K562 (cell line): ENCODE measurements around the gene HAAO. TPM values are rescaled to one million over a fixed set of nuclear protein-coding genes. Genes with fewer than 3 reads are reported as not detected.

Experiments used
- ATAC-seq: fragments of 200-7000 bp; cut with Tn5 transposase; 3 replicates; pipeline ENCODE4 v1.9.1; 2020; ENCODE audit warnings: moderate library complexity
- BruUV-seq: library from RNA; stranded (reverse); fragments of 400-500 nt; replicated peaks from 2 replicates; lab custom pipeline; 2021; lab: Mats Ljungman, UMichigan
- CTCF ChIA-PET: fragments of 300-600 bp; formaldehyde crosslinking; extraction: SDS; loops from one replicate; lab custom pipeline; 2021; ENCODE audit warnings: low intra/inter-chr PET ratio; lab: Yijun Ruan, JAX
- POLR2A ChIA-PET: fragments of 300-600, 350-650 bp; sonication (Branson Sonifier 250); formaldehyde crosslinking; extraction: SDS; loops from one replicate; lab custom pipeline; 2021; ENCODE audit warnings: antibody characterized with exemption, inconsistent platforms; lab: Yijun Ruan, JAX
- DNase-seq, 4 experiments: peaks; one replicate each; pipeline versions ENCODE4 v3.0.0 to v3.0.0-alpha.2; 2011 to 2018; ENCODE audit warnings: low spot score in 3 of 4, mixed read lengths in 3 of 4; ENCODE audit errors: extremely low read depth in 1 of 4
- FAIRE-seq: peaks from 2 replicates; lab custom pipeline; 2011; peaks lifted over from hg19 to GRCh38; lab: Jason Lieb, UNC
- H2AFZ ChIP-seq: 2 replicates; pipeline ENCODE4 v1.6.0; 2011; ENCODE audit warnings: low read depth, low read length, control low read depth, inconsistent platforms
- H3K27ac ChIP-seq: fragments of 200-600 bp; 3 replicates; pipeline ENCODE4 v1.8.0; 2011; ENCODE audit warnings: low read depth, mild to moderate bottlenecking, control low read depth, inconsistent platforms, low read length, moderate library complexity, mixed read lengths; ENCODE audit errors: extremely low read depth
- H3K27me3 ChIP-seq, 2 experiments: fragments of 300-600 bp in 1 of 2; 2 replicates in 1 of 2; 3 replicates in 1 of 2; pipeline versions ENCODE4 v1.6.0 to v1.8.0; 2011; ENCODE audit warnings: inconsistent platforms in 2 of 2, low read length in 2 of 2, mild to moderate bottlenecking in 1 of 2, mixed read lengths in 1 of 2, moderate library complexity in 1 of 2; ENCODE audit not compliant: control insufficient read depth in 2 of 2, insufficient read depth in 2 of 2
- H3K36me3 ChIP-seq: fragments of 300-600 bp; 3 replicates; pipeline ENCODE4 v1.8.0; 2011; ENCODE audit warnings: mild to moderate bottlenecking, low read length, inconsistent platforms; ENCODE audit not compliant: control insufficient read depth, insufficient read depth
- H3K4me1 ChIP-seq, 2 experiments: fragments of 200-600 bp in 1 of 2; replicated peaks in 1 of 2; 2 replicates in 1 of 2; 3 replicates in 1 of 2; pipeline versions ENCODE4 v1.5.1 to v1.8.0; 2011; ENCODE audit warnings: inconsistent platforms in 2 of 2, low read length in 2 of 2, mild to moderate bottlenecking in 1 of 2, mixed read lengths in 1 of 2, moderate library complexity in 1 of 2; ENCODE audit not compliant: control insufficient read depth in 2 of 2, insufficient read depth in 2 of 2
- H3K4me2 ChIP-seq: 2 replicates; pipeline ENCODE4 v1.6.1; 2011; ENCODE audit warnings: low read length, control low read depth, inconsistent platforms, mixed read lengths; ENCODE audit not compliant: insufficient read depth
- H3K4me3 ChIP-seq: fragments of 200-600 bp; sonication (generic), shearing (Covaris generic); 2 replicates; pipeline ENCODE4 v1.5.1; 2016; ENCODE audit warnings: control low read depth, inconsistent platforms
- H3K79me2 ChIP-seq: fragments of 200-600 bp; 3 replicates; pipeline ENCODE4 v1.8.0; 2011; ENCODE audit warnings: low read length, inconsistent platforms; ENCODE audit not compliant: control insufficient read depth, insufficient read depth
- H3K9ac ChIP-seq, 2 experiments: 2 replicates each; pipeline versions ENCODE4 v1.6.0 to v1.6.1; 2011; ENCODE audit warnings: low read depth in 2 of 2, low read length in 2 of 2, control low read depth in 1 of 2, inconsistent platforms in 1 of 2, mild to moderate bottlenecking in 1 of 2, mixed read lengths in 1 of 2; ENCODE audit not compliant: insufficient read depth in 1 of 2
- H3K9me1 ChIP-seq: one replicate; pipeline ENCODE4 v1.6.0; 2011; ENCODE audit warnings: inconsistent platforms, mild to moderate bottlenecking, low read length, moderate library complexity; ENCODE audit not compliant: control insufficient read depth, insufficient read depth
- H3K9me3 ChIP-seq: replicated peaks from 2 replicates; pipeline ENCODE4 v1.5.1; 2011; ENCODE audit warnings: low read depth, low read length, inconsistent platforms; ENCODE audit not compliant: control insufficient read depth, insufficient read depth
- H4K20me1 ChIP-seq: replicated peaks from 2 replicates; pipeline ENCODE4 v1.6.1; 2011; ENCODE audit warnings: low read length, inconsistent platforms, mixed read lengths; ENCODE audit not compliant: control insufficient read depth, insufficient read depth
- EGR1 ChIP-seq: fragments of 450-650 bp; conservative IDR thresholded peaks from 2 replicates; pipeline ENCODE4 v1.6.1; 2017; ENCODE audit warnings: mild to moderate bottlenecking
- HNRNPH1 ChIP-seq: fragments of 200-400 bp; formaldehyde crosslinking; optimal IDR thresholded peaks from 2 replicates; pipeline ENCODE3; 2017; ENCODE audit warnings: low read depth, mild to moderate bottlenecking, low read length, moderate library complexity
- NFATC3 ChIP-seq: fragments of 450-650 bp; IDR thresholded peaks from 2 replicates; pipeline ENCODE4 v1.6.1; 2017; ENCODE audit warnings: mild to moderate bottlenecking
- NKRF ChIP-seq: fragments of 450-650 bp; IDR thresholded peaks from 2 replicates; pipeline ENCODE4 v1.6.1; 2016; ENCODE audit warnings: borderline replicate concordance
- RUNX1 ChIP-seq: sonication (generic); IDR thresholded peaks from 2 replicates; pipeline ENCODE4 v1.6.1; 2016; ENCODE audit warnings: antibody characterized with exemption, low read depth
- SP2 ChIP-seq: IDR thresholded peaks from 2 replicates; pipeline ENCODE4 v1.6.1; 2011; ENCODE audit warnings: mild to moderate bottlenecking, low read depth, low read length, moderate library complexity; ENCODE audit not compliant: poor library complexity, severe bottlenecking; ENCODE audit errors: extremely low read depth
- TCF3 ChIP-seq: sonication (generic); formaldehyde crosslinking; IDR thresholded peaks from 2 replicates; pipeline ENCODE4 v1.4.0; 2020; ENCODE audit warnings: mild to moderate bottlenecking, missing genetic modification reagents
- ZNF274 ChIP-seq: IDR thresholded peaks from 2 replicates; pipeline ENCODE4 v1.6.1; 2011; ENCODE audit warnings: low read depth, mild to moderate bottlenecking, low read length, moderate library complexity, borderline replicate concordance
- WGBS: fragments of 100-300 bp; shearing (Covaris generic); methylation state at CpG from one replicate; pipeline ENCODE4 v1.1.6; 2016; ENCODE audit warnings: low coverage, mixed read lengths; ENCODE audit not compliant: insufficient coverage; ENCODE audit errors: missing lambda C conversion rate; 5-methylcytosine and 5-hydroxymethylcytosine counted together
- in situ Hi-C: fragments of 300-500 bp; cut with MboI; formaldehyde crosslinking; loops from 4 replicates; pipeline ENCODE4 v1.15.0; 2018; ENCODE audit warnings: inconsistent platforms, mixed read lengths
- intact Hi-C: fragments of 100-400 bp; cut with micrococcal nuclease; formaldehyde crosslinking; loops from 2 replicates; pipeline ENCODE4 v1.14.2; 2022
- polyA plus RNA-seq, 8 experiments: library from polyadenylated mRNA; depleted of rRNA in 4 of 8; stranded (reverse) in 5 of 8; unstranded in 3 of 8; fragments of >200 nt; fragmentation: Nextera tagmentation in 2 of 8; fragmentation: Illumina TruSeq in 1 of 8; extraction: Ambion mirVana in 2 of 8; extraction: Trizol in 1 of 8; gene quantifications; 2 replicates each; pipeline versions ENCODE4 v1.2.1 to v1.2.3, GENCODE V29; 2011 to 2014; ENCODE audit warnings: inconsistent platforms in 1 of 8, missing spikeins in 1 of 8
- total RNA-seq, 7 experiments: library from RNA; depleted of rRNA in 6 of 7; stranded (reverse); fragments of >200 nt in 6 of 7; fragmentation: Illumina TruSeq in 2 of 7; extraction: Trizol in 2 of 7; gene quantifications; 2 replicates each; pipeline versions ENCODE4 v1.2.1 to v1.2.3, GENCODE V29; 2011 to 2021; ENCODE audit warnings: low replicate concordance in 1 of 7
- TF ChIP-seq, protein P1 (sequence below): fragments of 450-650 bp; IDR thresholded peaks from 2 replicates; pipeline ENCODE4 v1.6.1; 2017; ENCODE audit warnings: antibody characterized with exemption, mild to moderate bottlenecking
- TF ChIP-seq, protein P2 (sequence below): fragments of 250-450 bp; sonication (Bioruptor Pico); IDR thresholded peaks from 2 replicates; pipeline ENCODE4 v1.8.0; 2021; ENCODE audit warnings: moderate library complexity, mild to moderate bottlenecking, inconsistent platforms

The HAAO gene
- total and polyA plus RNA-seq, 9 of the 15 experiments (the other 6 are each of a cell fraction or from before 2014, with no cell fraction given) = not detected

- no peak for DNase-seq
- H3K9me3 ChIP-seq = no peaks in the 10 kb centered on the region
- POLR2A ChIA-PET = no interaction called here
- H3K4me3 ChIP-seq = no peak overlapping the region
- no peaks in the 10 kb centered on the region for H3K79me2 ChIP-seq
- intact Hi-C loops = no loop called here
- H3K36me3 ChIP-seq = no peaks in the 10 kb centered on the region
- TF ChIP-seq EGR1 (no peak), NFATC3 (no peak), RUNX1 (no peak), TCF3 (CRISPR knock-in tag) (no peak), NKRF (no peak), HNRNPH1 (no peak), ZNF274 (no peak), SP2 (no peak)
- TF ChIP-seq, protein P1, sequence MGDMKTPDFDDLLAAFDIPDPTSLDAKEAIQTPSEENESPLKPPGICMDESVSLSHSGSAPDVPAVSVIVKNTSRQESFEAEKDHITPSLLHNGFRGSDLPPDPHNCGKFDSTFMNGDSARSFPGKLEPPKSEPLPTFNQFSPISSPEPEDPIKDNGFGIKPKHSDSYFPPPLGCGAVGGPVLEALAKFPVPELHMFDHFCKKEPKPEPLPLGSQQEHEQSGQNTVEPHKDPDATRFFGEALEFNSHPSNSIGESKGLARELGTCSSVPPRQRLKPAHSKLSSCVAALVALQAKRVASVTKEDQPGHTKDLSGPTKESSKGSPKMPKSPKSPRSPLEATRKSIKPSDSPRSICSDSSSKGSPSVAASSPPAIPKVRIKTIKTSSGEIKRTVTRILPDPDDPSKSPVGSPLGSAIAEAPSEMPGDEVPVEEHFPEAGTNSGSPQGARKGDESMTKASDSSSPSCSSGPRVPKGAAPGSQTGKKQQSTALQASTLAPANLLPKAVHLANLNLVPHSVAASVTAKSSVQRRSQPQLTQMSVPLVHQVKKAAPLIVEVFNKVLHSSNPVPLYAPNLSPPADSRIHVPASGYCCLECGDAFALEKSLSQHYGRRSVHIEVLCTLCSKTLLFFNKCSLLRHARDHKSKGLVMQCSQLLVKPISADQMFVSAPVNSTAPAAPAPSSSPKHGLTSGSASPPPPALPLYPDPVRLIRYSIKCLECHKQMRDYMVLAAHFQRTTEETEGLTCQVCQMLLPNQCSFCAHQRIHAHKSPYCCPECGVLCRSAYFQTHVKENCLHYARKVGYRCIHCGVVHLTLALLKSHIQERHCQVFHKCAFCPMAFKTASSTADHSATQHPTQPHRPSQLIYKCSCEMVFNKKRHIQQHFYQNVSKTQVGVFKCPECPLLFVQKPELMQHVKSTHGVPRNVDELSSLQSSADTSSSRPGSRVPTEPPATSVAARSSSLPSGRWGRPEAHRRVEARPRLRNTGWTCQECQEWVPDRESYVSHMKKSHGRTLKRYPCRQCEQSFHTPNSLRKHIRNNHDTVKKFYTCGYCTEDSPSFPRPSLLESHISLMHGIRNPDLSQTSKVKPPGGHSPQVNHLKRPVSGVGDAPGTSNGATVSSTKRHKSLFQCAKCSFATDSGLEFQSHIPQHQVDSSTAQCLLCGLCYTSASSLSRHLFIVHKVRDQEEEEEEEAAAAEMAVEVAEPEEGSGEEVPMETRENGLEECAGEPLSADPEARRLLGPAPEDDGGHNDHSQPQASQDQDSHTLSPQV = no peak
- TF ChIP-seq, protein P2, sequence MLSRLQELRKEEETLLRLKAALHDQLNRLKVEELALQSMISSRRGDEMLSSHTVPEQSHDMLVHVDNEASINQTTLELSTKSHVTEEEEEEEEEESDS (CRISPR knock-in tag) = no peak
- TF ChIP-seq, all 486 proteins: peak for 0
- WGBS = 0% methylated on average over 1 of the region's 1 CpG
- Histone ChIP-seq H2AFZ (no peak overlapping the region), H3K9me1 (no peaks in the 10 kb centered on the region), H3K9ac (no peak overlapping the region), H3K4me2 (no peak overlapping the region), H3K27ac (no peak overlapping the region), H3K27me3 (peaks cover 0 to 12% of the 10 kb centered on the region in 2 experiments; a peak in 2 of 5 replicates), H3K4me1 (no peaks in the 10 kb centered on the region), H4K20me1 (no peaks in the 10 kb centered on the region)
- in situ Hi-C loops = no loop called here
- CTCF ChIA-PET = no interaction called here
- no peak for ATAC-seq
- FAIRE-seq = no peak
- BruUV-seq = no TSS peak
These were observed 48.8 kb downstream of the HAAO start for GRCh38 chr2:42743659-42743990.
